Thymus (tissue), 14 donors: ENCODE results near the gene FAM153A. TPM values are rescaled to one million over a fixed set of nuclear protein-coding genes. Genes with fewer than 3 reads are reported as not detected.
"Not testable (repeated sequence)": the region's sequence is repeated elsewhere in the genome, so short reads cannot be mapped to it uniquely, and the experiment has no call there.

Experiments used
- DNase-seq, 9 donors: peaks; one replicate each; pipeline ENCODE4 v3.0.0-alpha.2; 2013; ENCODE audit warnings: low spot score in 9 of 9, low read depth in 6 of 9, missing footprints in 1 of 9
- H3K27ac ChIP-seq, 2 donors: one replicate each; pipeline ENCODE4 v1.5.1; 2013; ENCODE audit warnings: control low read depth in 1 of 2, low read depth in 1 of 2, low read length in 1 of 2, mild to moderate bottlenecking in 1 of 2, moderate library complexity in 1 of 2
- H3K27me3 ChIP-seq, 2 donors: one replicate each; pipeline ENCODE4 v1.5.1; 2013; ENCODE audit warnings: low read length in 1 of 2; ENCODE audit not compliant: control insufficient read depth in 2 of 2, insufficient read depth in 1 of 2
- H3K36me3 ChIP-seq, 2 donors: one replicate each; pipeline ENCODE4 v1.5.1; 2013; ENCODE audit warnings: low read length in 1 of 2, mild to moderate bottlenecking in 1 of 2, moderate library complexity in 1 of 2; ENCODE audit not compliant: control insufficient read depth in 2 of 2, insufficient read depth in 2 of 2
- H3K4me1 ChIP-seq, 2 donors: one replicate each; pipeline ENCODE4 v1.5.1; 2013; ENCODE audit warnings: low read length in 2 of 2; ENCODE audit not compliant: control insufficient read depth in 2 of 2, insufficient read depth in 2 of 2
- H3K4me3 ChIP-seq, 2 donors: one replicate each; pipeline ENCODE4 v1.5.1; 2013; ENCODE audit warnings: low read length in 2 of 2, control low read depth in 1 of 2, mild to moderate bottlenecking in 1 of 2
- H3K9me3 ChIP-seq, 2 donors: one replicate each; pipeline ENCODE4 v1.5.1; 2013; ENCODE audit warnings: low read length in 1 of 2, mild to moderate bottlenecking in 1 of 2; ENCODE audit not compliant: control insufficient read depth in 2 of 2, insufficient read depth in 1 of 2
- WGBS: extraction: QIAGEN DNeasy Blood & Tissue Kit; methylation state at CpG from one replicate; pipeline ENCODE4 v1.1.7; 2013; 5-methylcytosine and 5-hydroxymethylcytosine counted together
- long read RNA-seq, 10 donors: transcript quantifications; one replicate each; lab custom pipeline, GENCODE V29; 2026
- polyA plus RNA-seq: library from polyadenylated mRNA; stranded (reverse); fragments of 200-250 nt; gene quantifications from one replicate; pipeline ENCODE4 v1.2.3, GENCODE V29; 2013
- total RNA-seq: library from RNA; stranded (reverse); fragments of 120-200 nt; gene quantifications from one replicate; pipeline ENCODE4 v1.2.4, GENCODE V29; 2013
- donor health status: healthy.

FAM153A gene
- 0.19 TPM for total RNA-seq
- polyA plus RNA-seq, result 32.7 TPM
- long read RNA-seq, donor 1, result 0 reads
- long read RNA-seq, donor 2, result 0 reads
- long read RNA-seq, donor 3, result 0 reads
- long read RNA-seq, donor 4, result 0 reads
- long read RNA-seq, donor 5, result 0 reads
- long read RNA-seq, donor 6, result 0 reads
- long read RNA-seq, donor 7, result 0 reads
- long read RNA-seq, donor 8, result 0 reads
- long read RNA-seq, donor 9, result 0 reads
- long read RNA-seq, donor 10, result 0 reads

GRCh38 chr5:177782792-177783633 is at the start of gene FAM153A:
Gene FAM153A (minus strand): TSS chr5:177782899.
- not testable (repeated sequence) for H3K36me3 ChIP-seq, H3K27ac ChIP-seq, H3K4me1 ChIP-seq, H3K27me3 ChIP-seq, H3K9me3 ChIP-seq, DNase-seq, H3K4me3 ChIP-seq
- WGBS, result 17% methylated on average over 17 of the region's 67 CpGs

DNA sequence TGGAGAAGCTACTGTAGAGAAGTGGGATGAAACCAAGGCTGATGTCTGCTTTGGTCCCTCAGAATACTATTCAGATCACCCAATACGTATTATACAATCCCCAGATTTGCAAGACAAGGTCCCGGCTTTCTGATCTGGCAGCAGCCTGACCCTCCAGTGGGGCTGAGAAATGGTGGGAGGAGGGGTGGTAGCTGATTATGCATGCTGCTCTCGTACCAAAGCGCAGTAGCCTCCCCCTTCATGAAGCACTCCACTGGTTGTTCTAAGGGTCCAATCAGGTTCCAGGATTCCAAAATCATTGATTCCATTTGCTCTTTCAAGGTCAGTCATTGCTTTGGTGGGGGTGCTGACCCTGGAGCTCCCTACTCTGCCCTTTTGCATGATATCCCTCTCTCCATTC is 49.6 kb upstream of the FAM153A start:
- 71% methylated on average over 2 of the region's 4 CpGs for WGBS
- H3K36me3 ChIP-seq, DNase-seq, H3K27me3 ChIP-seq, H3K9me3 ChIP-seq, H3K4me3 ChIP-seq, H3K27ac ChIP-seq, H3K4me1 ChIP-seq: not testable (repeated sequence)

GRCh38 chr5:177826073-177826472 is 43.4 kb upstream of the FAM153A start:
- not testable (repeated sequence) for H3K27ac ChIP-seq, H3K4me3 ChIP-seq, H3K4me1 ChIP-seq, H3K36me3 ChIP-seq, H3K9me3 ChIP-seq, DNase-seq, H3K27me3 ChIP-seq
- WGBS, result no CpG with 5 or more reads among the region's 4 CpGs

DNA sequence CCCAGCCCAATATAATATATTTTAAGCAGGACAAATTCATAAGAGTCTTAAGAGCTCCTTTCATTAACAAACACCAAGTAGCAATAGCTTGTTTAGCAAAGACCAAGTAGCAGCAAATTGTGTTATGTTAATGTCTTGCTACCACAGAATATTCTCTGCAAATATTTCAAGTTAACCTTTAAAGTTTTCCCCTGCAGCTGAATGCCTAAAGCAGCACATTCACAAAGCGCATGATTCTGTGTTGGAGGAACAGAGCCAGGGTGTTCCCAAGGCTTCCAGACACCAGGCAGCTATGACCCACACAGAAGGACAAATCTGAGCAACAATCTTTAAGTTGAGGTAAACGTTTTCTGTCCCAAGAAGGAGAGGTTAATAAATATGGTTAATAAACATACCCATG is 42.1 kb upstream of the FAM153A start:
- not testable (repeated sequence) for DNase-seq, H3K36me3 ChIP-seq, H3K4me1 ChIP-seq, H3K27ac ChIP-seq, H3K27me3 ChIP-seq, H3K9me3 ChIP-seq, H3K4me3 ChIP-seq
- no CpG with 5 or more reads among the region's 2 CpGs for WGBS

GRCh38 chr5:177822489-177822888 is 39.8 kb upstream of the FAM153A start:
- H3K9me3 ChIP-seq, H3K27me3 ChIP-seq, H3K4me3 ChIP-seq, H3K4me1 ChIP-seq, DNase-seq, H3K36me3 ChIP-seq, H3K27ac ChIP-seq: not testable (repeated sequence)
- WGBS, result no CpG with 5 or more reads among the region's 3 CpGs

DNA sequence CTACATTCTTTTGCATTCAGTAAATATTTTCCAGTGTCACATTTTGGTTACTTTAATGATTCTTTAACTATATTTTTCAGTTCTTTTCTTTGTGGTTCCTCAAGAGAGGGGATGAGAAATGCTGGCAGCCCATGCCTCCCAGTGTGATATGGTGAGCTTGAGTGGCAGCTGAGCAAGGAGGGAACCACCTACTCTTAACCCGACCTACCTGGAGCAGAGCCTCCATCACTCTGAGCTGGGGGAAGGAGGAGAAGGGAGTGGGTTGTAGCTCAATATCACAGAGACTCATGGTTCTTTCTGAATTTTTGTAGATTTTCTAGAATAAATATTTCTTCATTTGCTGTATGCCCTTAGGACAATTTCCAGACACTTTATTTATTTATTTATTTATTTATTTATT is 37.0 kb upstream of the FAM153A start:
- H3K27me3 ChIP-seq, H3K27ac ChIP-seq, H3K9me3 ChIP-seq, H3K4me1 ChIP-seq, H3K36me3 ChIP-seq, DNase-seq, H3K4me3 ChIP-seq: not testable (repeated sequence)
- no CpG with 5 or more reads among the region's 1 CpG for WGBS

- not testable (repeated sequence) for H3K9me3 ChIP-seq, H3K27ac ChIP-seq, H3K36me3 ChIP-seq, DNase-seq, H3K4me1 ChIP-seq, H3K4me3 ChIP-seq, H3K27me3 ChIP-seq
- WGBS, result no CpG with 5 or more reads among the region's 2 CpGs
Observed at GRCh38 chr5:177812814-177813425, 30.2 kb upstream of the FAM153A start.

- not testable (repeated sequence) for H3K9me3 ChIP-seq, DNase-seq, H3K36me3 ChIP-seq, H3K4me3 ChIP-seq, H3K27ac ChIP-seq, H3K27me3 ChIP-seq, H3K4me1 ChIP-seq
- 43% methylated on average over 2 of the region's 6 CpGs for WGBS
Observed at GRCh38 chr5:177812160-177812743, 29.6 kb upstream of the FAM153A start.
